K562 (cell line): Measurements from ENCODE around the gene CCDC137. TPM values are rescaled to one million over a fixed set of nuclear protein-coding genes. Genes with fewer than 3 reads are reported as not detected.

ENCODE experiments used
- ASH1L ChIP-seq: fragments of 450-650 bp; IDR thresholded peaks from 2 replicates; pipeline ENCODE4 v1.6.1; 2018; ENCODE audit warnings: borderline replicate concordance, mild to moderate bottlenecking, low read depth; ENCODE audit not compliant: partially characterized antibody
- BCOR ChIP-seq: fragments of 450-650 bp; IDR thresholded peaks from 2 replicates; pipeline ENCODE4 v1.6.1; 2016
- CCAR2 ChIP-seq: fragments of 200-400 bp; formaldehyde crosslinking; IDR thresholded peaks from 2 replicates; pipeline ENCODE4 v1.6.1; 2017; ENCODE audit warnings: mild to moderate bottlenecking, low read depth, low read length
- CEBPB ChIP-seq: fragments of 450-650 bp; IDR thresholded peaks from 2 replicates; pipeline ENCODE4 v1.6.1; 2016; ENCODE audit warnings: missing genetic modification characterization, missing compliant biosample characterization
- CEBPG ChIP-seq, 3 experiments: fragments of 200-800 bp in 1 of 3; sonication (Bioruptor generic) in 1 of 3; sonication (generic) in 1 of 3; formaldehyde crosslinking in 1 of 3; IDR thresholded peaks in 2 of 3; conservative IDR thresholded peaks in 1 of 3; 2 replicates each; pipeline versions ENCODE4 v1.6.1 to v1.8.0; 2016 to 2022; ENCODE audit warnings: missing compliant biosample characterization in 2 of 3, missing genetic modification characterization in 2 of 3, mild to moderate bottlenecking in 1 of 3, missing genetic modification reagents in 1 of 3
- DACH1 ChIP-seq: fragments of 450-650 bp; IDR thresholded peaks from 2 replicates; pipeline ENCODE4 v1.6.1; 2018; ENCODE audit not compliant: partially characterized antibody
- ETV1 ChIP-seq: fragments of 450-650 bp; conservative IDR thresholded peaks from 2 replicates; pipeline ENCODE4 v1.6.1; 2016; ENCODE audit warnings: missing genetic modification characterization, control low read depth, low read depth, missing compliant biosample characterization
- FOXK1 ChIP-seq: sonication (generic); formaldehyde crosslinking; IDR thresholded peaks from 2 replicates; pipeline ENCODE4 v1.8.0; 2022; ENCODE audit warnings: missing genetic modification reagents, mild to moderate bottlenecking, borderline replicate concordance
- HNRNPUL1 ChIP-seq: fragments of 200-400 bp; formaldehyde crosslinking; IDR thresholded peaks from 2 replicates; pipeline ENCODE4 v1.6.1; 2017; ENCODE audit warnings: low read length
- KLF16 ChIP-seq: IDR thresholded peaks from 2 replicates; pipeline ENCODE4 v1.6.1; 2016; ENCODE audit warnings: antibody characterized with exemption
- MEIS2 ChIP-seq: fragments of 450-650 bp; IDR thresholded peaks from 2 replicates; pipeline ENCODE4 v1.6.1; 2014; ENCODE audit warnings: mild to moderate bottlenecking; ENCODE audit not compliant: partially characterized antibody
- MIER1 ChIP-seq: fragments of 450-650 bp; IDR thresholded peaks from 2 replicates; pipeline ENCODE4 v1.6.1; 2016; ENCODE audit warnings: antibody characterized with exemption, mild to moderate bottlenecking, low read depth
- NFYB ChIP-seq: IDR thresholded peaks from 2 replicates; pipeline ENCODE4 v1.6.1; 2011; ENCODE audit warnings: mild to moderate bottlenecking, moderate library complexity; ENCODE audit not compliant: insufficient read length; ENCODE audit errors: extremely low read depth
- NRF1 ChIP-seq, 2 experiments: fragments of 450-650 bp; IDR thresholded peaks in 1 of 2; conservative IDR thresholded peaks in 1 of 2; 2 replicates each; pipeline ENCODE4 v1.6.1; 2014; ENCODE audit warnings: mild to moderate bottlenecking in 2 of 2
- PTBP1 ChIP-seq: fragments of 200-400 bp; formaldehyde crosslinking; IDR thresholded peaks from 2 replicates; pipeline ENCODE4 v1.6.1; 2017; ENCODE audit warnings: low read depth, low read length
- SETDB1 ChIP-seq: IDR thresholded peaks from one replicate; pipeline ENCODE4 v1.6.1; 2012; ENCODE audit warnings: low read length, control low read depth, inconsistent platforms
- SPI1 ChIP-seq: IDR thresholded peaks from 2 replicates; pipeline ENCODE4 v1.6.1; 2011; ENCODE audit warnings: low read depth, low read length, control low read depth, borderline replicate concordance
- SRSF3 ChIP-seq: fragments of 200-400 bp; formaldehyde crosslinking; IDR thresholded peaks from 2 replicates; pipeline ENCODE4 v1.6.1; 2016; ENCODE audit warnings: mild to moderate bottlenecking, low read length, moderate library complexity; ENCODE audit not compliant: insufficient read depth
- SUPT5H ChIP-seq: fragments of 450-650 bp; IDR thresholded peaks from 2 replicates; pipeline ENCODE4 v1.6.1; 2016
- TBP ChIP-seq: optimal IDR thresholded peaks from 2 replicates; pipeline ENCODE3; 2011; ENCODE audit warnings: low read depth, low read length, improper control_type of control experiment
- USF1 ChIP-seq: sonication (generic); formaldehyde crosslinking; IDR thresholded peaks from 2 replicates; pipeline ENCODE4 v1.9.0; 2022; ENCODE audit warnings: mild to moderate bottlenecking, missing genetic modification reagents
- ZKSCAN3 ChIP-seq: fragments of 250-450 bp; sonication (Bioruptor Pico); IDR thresholded peaks from 2 replicates; pipeline ENCODE4 v1.4.0; 2020
- ZNF12 ChIP-seq: sonication (generic); formaldehyde crosslinking; IDR thresholded peaks from 2 replicates; pipeline ENCODE4 v1.4.0; 2020; ENCODE audit warnings: mild to moderate bottlenecking, missing genetic modification reagents
- ZNF134 ChIP-seq: fragments of 250-450 bp; sonication (Bioruptor Pico); conservative IDR thresholded peaks from 2 replicates; pipeline ENCODE4 v1.4.0; 2020
- ZNF212 ChIP-seq: fragments of 450-650 bp; formaldehyde crosslinking; IDR thresholded peaks from 2 replicates; pipeline ENCODE4 v1.4.0; 2020; ENCODE audit warnings: mild to moderate bottlenecking
- ZNF609 ChIP-seq: sonication (generic); formaldehyde crosslinking; IDR thresholded peaks from 2 replicates; pipeline ENCODE4 v1.8.1; 2023; ENCODE audit warnings: missing genetic modification reagents, mild to moderate bottlenecking, borderline replicate concordance
- polyA plus RNA-seq, 8 experiments: library from polyadenylated mRNA; depleted of rRNA in 4 of 8; stranded (reverse) in 5 of 8; unstranded in 3 of 8; fragments of >200 nt; fragmentation: Nextera tagmentation in 2 of 8; fragmentation: Illumina TruSeq in 1 of 8; extraction: Ambion mirVana in 2 of 8; extraction: Trizol in 1 of 8; gene quantifications; 2 replicates each; pipeline versions ENCODE4 v1.2.1 to v1.2.3, GENCODE V29; 2011 to 2014; ENCODE audit warnings: inconsistent platforms in 1 of 8, missing spikeins in 1 of 8
- total RNA-seq, 7 experiments: library from RNA; depleted of rRNA in 6 of 7; stranded (reverse); fragments of >200 nt in 6 of 7; fragmentation: Illumina TruSeq in 2 of 7; extraction: Trizol in 2 of 7; gene quantifications; 2 replicates each; pipeline versions ENCODE4 v1.2.1 to v1.2.3, GENCODE V29; 2011 to 2021; ENCODE audit warnings: low replicate concordance in 1 of 7

Gene CCDC137
- total and polyA plus RNA-seq, 9 of the 15 experiments (the other 6 are each of a cell fraction or from before 2014, with no cell fraction given) = 2.3 to 68.1 (median 38.3) TPM

- no peak for TF ChIP-seq CCAR2
- TF ChIP-seq ZNF134 (CRISPR knock-in tag) = no peak
- TF ChIP-seq ETV1 (tag) = peak; percentile 93
- no peak for TF ChIP-seq ZNF212 (CRISPR knock-in tag)
- no peak for TF ChIP-seq ZKSCAN3 (CRISPR knock-in tag)
- no peak for TF ChIP-seq MIER1
- TF ChIP-seq SRSF3 = no peak
- no peak for TF ChIP-seq HNRNPUL1
- no peak for TF ChIP-seq PTBP1
- TF ChIP-seq SPI1 = no peak
- 0 out of 2 replicates have a peak, but pooled peaks have one; percentile 5 for TF ChIP-seq ZNF609 (CRISPR knock-in tag)
- peak; percentile 87 for TF ChIP-seq SUPT5H
- TF ChIP-seq ZNF12 = no peak
- peak; percentile 88 for TF ChIP-seq TBP
- peak; percentile 44 for TF ChIP-seq MEIS2
- no peak for TF ChIP-seq DACH1
- no peak for TF ChIP-seq CEBPB (tag)
- peak; percentile 70; the same call in 1 of the 2 replicates for TF ChIP-seq FOXK1
- no peak for TF ChIP-seq BCOR
- no peak for TF ChIP-seq CEBPG (CRISPR knock-in tag; IDR thresholded peaks at IDR 0.05)
- TF ChIP-seq CEBPG (tag; conservative IDR thresholded peaks at IDR 0.05 in 1 of 2, IDR thresholded peaks at IDR 0.05 in 1 of 2) = no peak
- TF ChIP-seq NFYB = no peak
- no peak for TF ChIP-seq KLF16
- TF ChIP-seq ASH1L = no peak
- TF ChIP-seq SETDB1 = no peak
- no peak for TF ChIP-seq USF1
- TF ChIP-seq NRF1 (conservative IDR thresholded peaks at IDR 0.05 in 1 of 2, IDR thresholded peaks at IDR 0.05 in 1 of 2) = peak; percentile 95 to 96
Measured at GRCh38 chr17:81702934-81703746, 36.6 kb downstream of the CCDC137 start, which contains the start of gene MRPL12 (continued).
